ENCODE data around the gene MKRN1.
"Not testable (repeated sequence)": the region's sequence is repeated elsewhere in the genome, so short reads cannot be mapped to it uniquely, and the experiment has no call there.

The MKRN1 gene

DNA sequence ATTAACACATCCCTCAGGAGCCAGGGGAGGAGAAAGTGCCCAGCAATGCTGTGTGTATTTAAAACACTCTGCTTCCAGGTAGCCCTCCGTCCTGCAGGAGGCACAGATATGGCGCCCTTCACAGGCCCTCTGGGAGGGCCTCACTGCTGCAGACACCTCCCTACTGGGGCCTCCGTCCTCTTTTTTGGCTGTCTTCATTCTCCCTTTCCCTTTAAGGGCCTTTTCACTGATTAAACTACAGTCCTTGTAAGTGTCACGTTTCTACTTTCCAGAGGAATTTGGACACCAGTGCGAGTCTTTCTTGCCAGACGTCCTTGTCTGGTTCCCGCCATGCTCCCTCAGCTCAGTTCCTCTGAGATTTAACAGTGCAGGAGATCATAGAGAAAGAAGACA lies 39.7 kb upstream of the MKRN1 start:
- in situ Hi-C loops (cut with HindIII; ENCODE audit: low pct_ligation_motif_present, low sequenced_read_pairs), result no loop called here

DNA sequence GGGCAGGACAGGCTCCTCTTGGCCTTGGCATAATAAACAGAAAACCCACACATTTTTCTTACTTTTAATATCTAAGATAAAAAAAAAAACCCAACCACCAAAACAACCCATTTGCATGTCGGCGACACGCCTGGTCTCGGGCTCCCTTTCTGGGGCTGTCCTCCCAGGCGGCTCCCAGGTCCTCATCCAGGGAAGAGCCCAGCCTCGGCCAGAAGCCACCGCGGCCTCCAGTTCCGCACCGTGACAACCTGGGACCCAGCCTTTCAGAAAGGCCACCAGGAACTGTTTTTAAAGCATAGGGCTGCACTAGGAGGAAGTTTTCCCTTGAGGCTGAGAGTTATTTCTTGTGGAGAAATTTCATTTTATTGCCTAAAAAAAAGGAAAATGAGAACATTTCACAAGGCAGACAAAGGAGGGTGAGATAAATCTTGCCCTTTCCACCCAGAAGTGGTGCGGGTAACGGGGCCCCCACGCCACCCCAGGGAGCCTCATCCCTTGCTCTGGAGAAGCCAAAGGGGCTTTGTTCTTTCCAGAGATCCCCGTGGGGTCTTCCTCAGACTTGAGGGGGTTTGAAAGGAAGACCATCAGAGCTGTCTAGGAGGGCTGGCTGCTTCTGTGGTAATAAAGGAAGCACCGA lies 39.2 kb upstream of the MKRN1 start:
- Histone ChIP-seq H3K36me3 (replicated peaks) (no peaks in the 10 kb centered on the region), H3K4me3 (ENCODE audit: low read depth, low read length) (no peak overlapping the region), H3K27ac (no peak overlapping the region), H3K27me3 (replicated peaks) (no peaks in the 10 kb centered on the region)
- in situ Hi-C loops (cut with HindIII; ENCODE audit: low pct_ligation_motif_present, low sequenced_read_pairs), result no loop called here
- no peak for DNase-seq
- TF ChIP-seq, protein P1, sequence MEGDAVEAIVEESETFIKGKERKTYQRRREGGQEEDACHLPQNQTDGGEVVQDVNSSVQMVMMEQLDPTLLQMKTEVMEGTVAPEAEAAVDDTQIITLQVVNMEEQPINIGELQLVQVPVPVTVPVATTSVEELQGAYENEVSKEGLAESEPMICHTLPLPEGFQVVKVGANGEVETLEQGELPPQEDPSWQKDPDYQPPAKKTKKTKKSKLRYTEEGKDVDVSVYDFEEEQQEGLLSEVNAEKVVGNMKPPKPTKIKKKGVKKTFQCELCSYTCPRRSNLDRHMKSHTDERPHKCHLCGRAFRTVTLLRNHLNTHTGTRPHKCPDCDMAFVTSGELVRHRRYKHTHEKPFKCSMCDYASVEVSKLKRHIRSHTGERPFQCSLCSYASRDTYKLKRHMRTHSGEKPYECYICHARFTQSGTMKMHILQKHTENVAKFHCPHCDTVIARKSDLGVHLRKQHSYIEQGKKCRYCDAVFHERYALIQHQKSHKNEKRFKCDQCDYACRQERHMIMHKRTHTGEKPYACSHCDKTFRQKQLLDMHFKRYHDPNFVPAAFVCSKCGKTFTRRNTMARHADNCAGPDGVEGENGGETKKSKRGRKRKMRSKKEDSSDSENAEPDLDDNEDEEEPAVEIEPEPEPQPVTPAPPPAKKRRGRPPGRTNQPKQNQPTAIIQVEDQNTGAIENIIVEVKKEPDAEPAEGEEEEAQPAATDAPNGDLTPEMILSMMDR (IDR thresholded peaks at IDR 0.05; ENCODE audit: low read depth, low read length, missing control alignments), result no peak

More for the DNA sequence above, 39.7 kb upstream of the MKRN1 start:
- Histone ChIP-seq H3K4me3 (ENCODE audit: low read depth, low read length) (no peak overlapping the region), H3K27me3 (replicated peaks) (no peaks in the 10 kb centered on the region), H3K36me3 (replicated peaks) (no peaks in the 10 kb centered on the region), H3K27ac (no peak overlapping the region)
- TF ChIP-seq, protein P1 (IDR thresholded peaks at IDR 0.05; ENCODE audit: low read depth, low read length, missing control alignments), result no peak
- DNase-seq, result no peak

DNA sequence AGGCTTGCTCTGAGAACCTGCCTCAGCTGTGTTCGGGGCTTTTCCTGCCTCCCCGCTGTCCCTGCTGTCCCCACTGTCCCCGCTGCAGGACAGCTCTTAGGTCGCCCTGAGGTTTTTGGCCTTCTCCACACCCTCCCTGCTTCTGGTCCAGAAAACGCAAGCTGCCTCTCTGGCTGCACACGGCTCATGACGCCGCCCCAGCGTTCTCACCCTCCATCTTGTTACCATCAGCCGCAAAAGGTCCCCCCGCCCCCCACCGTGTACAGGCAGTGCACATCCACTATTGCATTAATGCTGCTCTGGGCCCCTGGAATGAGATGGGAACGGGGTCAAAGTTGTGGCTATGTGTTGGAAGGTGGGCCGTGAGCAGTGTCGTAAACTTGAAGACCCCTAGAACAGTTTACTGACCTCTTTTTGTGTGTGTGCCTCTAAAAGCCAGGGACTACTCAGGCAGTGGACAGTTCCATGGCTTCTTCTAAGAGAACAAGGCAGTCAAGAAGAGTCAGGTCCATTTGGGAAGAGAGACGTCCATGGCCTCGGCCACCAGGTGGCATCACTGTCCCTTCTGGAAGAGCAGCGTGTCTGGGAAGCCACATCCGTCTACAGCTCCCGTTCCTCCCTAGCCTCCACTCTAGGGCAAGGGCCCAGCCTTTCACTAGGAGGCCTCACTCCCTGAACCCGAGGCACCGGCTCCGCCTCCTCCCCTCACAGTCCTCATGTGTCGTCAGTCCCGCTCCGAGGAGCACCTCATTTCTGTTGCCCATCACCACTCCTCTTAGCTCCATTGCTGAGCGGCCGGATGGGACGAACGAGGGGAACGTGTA lies 38.5 kb upstream of the MKRN1 start:
- TF ChIP-seq, protein P1 (IDR thresholded peaks at IDR 0.05; ENCODE audit: low read depth, low read length, missing control alignments), result peak; percentile 95
- Histone ChIP-seq H3K4me3 (ENCODE audit: low read depth, low read length) (no peak overlapping the region), H3K36me3 (replicated peaks) (no peaks in the 10 kb centered on the region), H3K27ac (no peak overlapping the region), H3K27me3 (replicated peaks) (no peaks in the 10 kb centered on the region)
- DNase-seq, result peak; percentile 87
- in situ Hi-C loops (cut with HindIII; ENCODE audit: low pct_ligation_motif_present, low sequenced_read_pairs), result no loop called here

DNA sequence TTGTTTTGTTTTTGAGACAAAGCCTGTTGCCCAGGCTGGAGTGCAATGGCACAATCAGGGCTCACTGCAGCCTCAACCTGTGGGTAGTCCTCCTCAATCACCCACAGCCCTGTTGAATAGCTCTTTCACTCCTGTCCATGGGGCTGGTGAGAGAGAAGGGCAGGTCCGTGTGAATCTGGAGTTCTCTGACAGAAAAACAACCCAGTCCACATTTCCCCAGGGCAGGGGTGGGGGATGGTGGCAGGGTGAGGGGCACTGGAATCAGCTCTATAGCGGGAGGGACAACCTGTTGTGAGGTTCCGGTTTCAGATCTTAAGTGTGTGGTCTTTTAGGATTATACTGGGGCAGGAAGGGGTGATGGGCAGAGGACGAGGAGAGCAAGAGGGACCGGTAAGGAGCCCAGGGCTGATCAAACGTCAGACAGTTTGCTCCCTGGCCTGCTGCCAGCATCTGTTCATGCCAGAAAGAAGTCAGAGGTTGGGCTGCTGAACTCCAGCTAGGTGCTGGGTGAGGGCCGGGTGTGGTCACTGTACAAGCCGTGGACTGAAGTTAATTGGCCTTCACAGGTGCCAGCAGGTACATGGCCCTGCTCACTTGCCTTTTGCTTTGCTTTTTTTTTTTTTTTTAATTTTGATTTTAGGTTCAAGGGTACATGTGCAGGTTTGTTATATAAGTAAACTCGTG lies 33.2 kb upstream of the MKRN1 start:
- no peak for DNase-seq
- no peak overlapping the region for H3K4me3 ChIP-seq (ENCODE audit: low read depth, low read length)
- TF ChIP-seq, protein P1 (IDR thresholded peaks at IDR 0.05; ENCODE audit: low read depth, low read length, missing control alignments), result no peak
- no peak overlapping the region for H3K27ac ChIP-seq
- no peaks in the 10 kb centered on the region for H3K36me3 ChIP-seq (replicated peaks)
- H3K27me3 ChIP-seq (replicated peaks), result no peaks in the 10 kb centered on the region
- in situ Hi-C loops (cut with HindIII; ENCODE audit: low pct_ligation_motif_present, low sequenced_read_pairs), result no loop called here

DNA sequence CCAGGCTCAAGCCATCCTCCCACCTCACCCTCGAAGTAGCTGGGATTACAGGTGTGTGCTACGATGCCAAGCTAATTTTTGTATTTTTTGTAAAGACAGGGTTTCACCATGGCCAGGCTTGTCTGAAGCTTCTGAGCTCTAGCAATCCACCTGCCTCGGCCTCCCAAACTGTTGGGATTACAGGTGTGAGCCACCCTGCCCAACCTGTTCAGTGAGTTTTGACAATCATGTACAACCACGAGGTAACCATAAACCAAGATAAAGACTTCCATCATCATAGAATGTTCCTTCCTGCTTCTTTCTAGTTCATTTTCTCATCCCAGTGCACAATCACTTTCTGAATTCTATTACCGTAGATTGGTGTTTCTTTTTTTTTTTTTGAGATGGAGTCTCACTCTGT lies 30.5 kb upstream of the MKRN1 start:
- Histone ChIP-seq H3K27ac (no peak overlapping the region), H3K27me3 (replicated peaks) (no peaks in the 10 kb centered on the region), H3K36me3 (replicated peaks) (no peaks in the 10 kb centered on the region), H3K4me3 (ENCODE audit: low read depth, low read length) (no peak overlapping the region)
- DNase-seq, result no peak
- in situ Hi-C loops (cut with HindIII; ENCODE audit: low pct_ligation_motif_present, low sequenced_read_pairs), result no loop called here
- TF ChIP-seq, protein P1 (IDR thresholded peaks at IDR 0.05; ENCODE audit: low read depth, low read length, missing control alignments), result no peak

DNA sequence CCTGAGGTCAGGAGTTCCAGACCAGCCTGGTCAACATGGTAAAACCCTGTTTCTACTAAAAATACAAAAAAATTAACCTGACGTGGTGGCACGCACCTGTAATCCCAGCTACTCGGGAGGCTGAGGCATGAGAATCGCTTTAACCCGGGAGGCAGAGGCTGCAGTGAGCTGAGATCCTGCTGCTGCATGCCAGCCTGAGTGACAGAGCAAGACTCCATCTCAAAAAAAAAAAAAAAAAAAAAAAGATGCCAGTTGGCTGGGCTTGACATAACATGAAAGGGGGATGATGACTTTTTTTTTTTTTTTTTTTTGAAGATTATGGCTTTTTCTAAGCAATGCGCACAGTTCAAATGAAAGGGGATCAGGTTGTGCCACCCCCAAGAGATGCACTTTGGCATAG lies 28.3 kb upstream of the MKRN1 start:
- DNase-seq; H3K27ac ChIP-seq; in situ Hi-C loops (cut with HindIII; ENCODE audit: low pct_ligation_motif_present, low sequenced_read_pairs); H3K27me3 ChIP-seq (replicated peaks); H3K4me3 ChIP-seq (ENCODE audit: low read depth, low read length); H3K36me3 ChIP-seq (replicated peaks): not testable (repeated sequence)
